Thyroid gland (tissue), 4 donors: ENCODE measurements around the gene NFIX. TPM values are rescaled to one million over a fixed set of nuclear protein-coding genes. Genes with fewer than 3 reads are reported as not detected.
A peak's percentile ranks its signal among the peaks of the same experiment; 100 is the strongest.

ENCODE experiments used
- DNase-seq, 2 donors: peaks; one replicate each; pipeline ENCODE4 v3.0.0-alpha.2; 2019
- H3K27ac ChIP-seq, 3 donors: fragments of 200-600 bp; sonication (generic); 1 replicate in 2 of 3; 2 replicates in 1 of 3; pipeline ENCODE4 v1.5.1; 2016 to 2019; ENCODE audit warnings: mild to moderate bottlenecking in 1 of 3, moderate library complexity in 1 of 3
- H3K27me3 ChIP-seq: fragments of 200-600 bp; sonication (generic); one replicate; pipeline ENCODE4 v1.5.1; 2019
- H3K36me3 ChIP-seq, 2 donors: fragments of 200-600 bp; sonication (generic); one replicate each; pipeline ENCODE4 v1.5.1; 2016 to 2019
- H3K4me1 ChIP-seq, 2 donors: fragments of 200-600 bp; sonication (generic); one replicate each; pipeline ENCODE4 v1.5.1; 2017 to 2019
- H3K4me3 ChIP-seq, 3 donors: fragments of 200-600 bp; sonication (generic); replicated peaks in 1 of 3; 1 replicate in 2 of 3; 2 replicates in 1 of 3; pipeline ENCODE4 v1.5.1; 2016; ENCODE audit warnings: mild to moderate bottlenecking in 1 of 3
- H3K9me3 ChIP-seq: fragments of 200-600 bp; sonication (generic); one replicate; pipeline ENCODE4 v1.5.1; 2017
- POLR2A ChIP-seq, 2 donors: fragments of 450-650 bp; IDR thresholded peaks; one replicate each; pipeline ENCODE4 v1.6.1; 2017; ENCODE audit warnings: antibody characterized with exemption in 2 of 2, mild to moderate bottlenecking in 2 of 2, moderate library complexity in 1 of 2
- WGBS, 2 donors: methylation state at CpG; one replicate each; pipeline ENCODE4 v1.1.5; 2017; 5-methylcytosine and 5-hydroxymethylcytosine counted together
- intact Hi-C: fragments of 100-400 bp; cut with DNase I; formaldehyde crosslinking; loops from one replicate; pipeline ENCODE4 v1.15.1; 2023
- total RNA-seq, 4 donors: library from RNA; depleted of rRNA; stranded (reverse); fragments of >200 nt; gene quantifications; one replicate each; pipeline ENCODE4 v1.2.3, GENCODE V29; 2016
- TF ChIP-seq, protein P1 (sequence below), 6 experiments: fragments of 200-600 bp in 3 of 6; fragments of 450-650 bp in 3 of 6; sonication (generic) in 3 of 6; IDR thresholded peaks; one replicate each; pipeline ENCODE4 v1.5.1; 2016 to 2019; ENCODE audit warnings: antibody characterized with exemption in 6 of 6, mild to moderate bottlenecking in 2 of 6, inconsistent platforms in 1 of 6, moderate library complexity in 1 of 6

Gene NFIX
- total RNA-seq, 4 donors from 2014 or later = 38.8 to 70.2 (median 62.4) TPM

- intact Hi-C loops = no loop called here
Observed at GRCh38 chr19:12967907-12968306, 27.4 kb upstream of the NFIX start.

DNA sequence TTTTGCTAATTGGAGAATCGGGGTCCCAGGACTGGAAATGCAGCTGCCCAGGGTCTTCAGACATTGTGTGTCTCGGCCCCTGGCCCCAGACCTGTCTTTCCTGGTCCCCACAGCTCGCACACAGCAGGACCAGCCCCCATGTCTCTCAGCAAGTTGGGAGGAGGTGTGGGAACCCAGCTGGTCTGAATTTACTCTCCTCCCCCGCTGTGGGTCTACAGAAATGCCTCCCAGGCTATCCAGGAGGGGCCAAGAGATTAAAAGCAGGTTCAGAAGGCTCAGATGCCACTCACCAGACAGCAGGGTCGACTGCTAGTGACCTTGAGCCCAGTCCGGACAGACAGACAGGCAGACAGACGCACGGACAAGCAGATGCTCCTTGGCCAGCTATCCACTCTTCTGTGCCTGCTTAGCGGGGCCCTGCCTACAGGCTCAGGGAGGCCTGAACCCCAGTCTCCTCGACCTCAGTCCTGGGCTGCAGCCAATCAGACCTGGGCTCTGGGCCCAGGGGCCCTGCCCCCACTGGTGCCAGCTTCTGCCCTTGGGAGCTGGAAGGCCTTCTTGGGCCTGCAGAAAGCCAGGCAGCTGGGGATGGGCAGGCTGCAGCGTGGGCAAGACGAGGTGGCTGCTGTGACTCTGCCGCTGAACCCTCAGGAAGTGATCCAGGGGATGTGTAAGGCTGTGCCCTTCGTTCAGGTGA, 25.8 kb upstream of the NFIX start, which contains the start of gene DAND5:
Gene DAND5, plus strand, starts transcription at position 285 of the 697 bp plus-strand sequence. Its CDS starts 85 bp downstream, at position 370.
- H3K36me3 ChIP-seq = no peaks in the 10 kb centered on the region
- H3K9me3 ChIP-seq = no peaks in the 10 kb centered on the region
- H3K4me1 ChIP-seq = peaks cover 7 to 8% of the 10 kb centered on the region in 2 donors
- peak within 1 kb of the TSS in 1 of 3 donors; percentile 18 for H3K27ac ChIP-seq
- H3K27me3 ChIP-seq = no peaks in the 10 kb centered on the region
- peak; percentile 64 to 68 for DNase-seq
- no peak for TF ChIP-seq POLR2A (IDR thresholded peaks at IDR 0.05)
- TF ChIP-seq, protein P1, sequence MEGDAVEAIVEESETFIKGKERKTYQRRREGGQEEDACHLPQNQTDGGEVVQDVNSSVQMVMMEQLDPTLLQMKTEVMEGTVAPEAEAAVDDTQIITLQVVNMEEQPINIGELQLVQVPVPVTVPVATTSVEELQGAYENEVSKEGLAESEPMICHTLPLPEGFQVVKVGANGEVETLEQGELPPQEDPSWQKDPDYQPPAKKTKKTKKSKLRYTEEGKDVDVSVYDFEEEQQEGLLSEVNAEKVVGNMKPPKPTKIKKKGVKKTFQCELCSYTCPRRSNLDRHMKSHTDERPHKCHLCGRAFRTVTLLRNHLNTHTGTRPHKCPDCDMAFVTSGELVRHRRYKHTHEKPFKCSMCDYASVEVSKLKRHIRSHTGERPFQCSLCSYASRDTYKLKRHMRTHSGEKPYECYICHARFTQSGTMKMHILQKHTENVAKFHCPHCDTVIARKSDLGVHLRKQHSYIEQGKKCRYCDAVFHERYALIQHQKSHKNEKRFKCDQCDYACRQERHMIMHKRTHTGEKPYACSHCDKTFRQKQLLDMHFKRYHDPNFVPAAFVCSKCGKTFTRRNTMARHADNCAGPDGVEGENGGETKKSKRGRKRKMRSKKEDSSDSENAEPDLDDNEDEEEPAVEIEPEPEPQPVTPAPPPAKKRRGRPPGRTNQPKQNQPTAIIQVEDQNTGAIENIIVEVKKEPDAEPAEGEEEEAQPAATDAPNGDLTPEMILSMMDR (IDR thresholded peaks at IDR 0.05) = no peak
- intact Hi-C loops = no loop called here
- H3K4me3 ChIP-seq = no peak within 1 kb of the TSS
- WGBS, 2 donors = 53 to 62% methylated on average over 4 to 13 of the region's 14 CpGs

More at GRCh38 chr19:12967907-12968306, 27.4 kb upstream of the NFIX start:
- Histone ChIP-seq H3K9me3 (no peaks in the 10 kb centered on the region), H3K27ac (no peak overlapping the region), H3K36me3 (no peaks in the 10 kb centered on the region), H3K27me3 (no peaks in the 10 kb centered on the region), H3K4me1 (peaks cover 7 to 8% of the 10 kb centered on the region in 2 donors), H3K4me3 (no peak overlapping the region)
- no peak for TF ChIP-seq POLR2A (IDR thresholded peaks at IDR 0.05)
- TF ChIP-seq, protein P1 (IDR thresholded peaks at IDR 0.05) = no peak
- DNase-seq = no peak
- WGBS, 2 donors = 92 to 93% methylated on average over 5 of the region's 5 CpGs

- Histone ChIP-seq H3K27me3 (no peaks in the 10 kb centered on the region), H3K27ac (peak overlapping the region in 1 of 3 donors; percentile 18), H3K9me3 (no peaks in the 10 kb centered on the region), H3K4me3 (no peak overlapping the region), H3K4me1 (peaks cover 7 to 8% of the 10 kb centered on the region in 2 donors), H3K36me3 (no peaks in the 10 kb centered on the region)
- intact Hi-C loops = loop anchor here (10.0 kb wide), 2 partner anchors 265 to 295 kb away; no protein-coding TSS in a partner anchor
- TF ChIP-seq POLR2A (IDR thresholded peaks at IDR 0.05) = no peak
- no peak for DNase-seq
- 92% methylated on average over 7 of the region's 7 CpGs for WGBS, 2 donors
Observed at GRCh38 chr19:12970070-12970820, 25.0 kb upstream of the NFIX start.

DNA sequence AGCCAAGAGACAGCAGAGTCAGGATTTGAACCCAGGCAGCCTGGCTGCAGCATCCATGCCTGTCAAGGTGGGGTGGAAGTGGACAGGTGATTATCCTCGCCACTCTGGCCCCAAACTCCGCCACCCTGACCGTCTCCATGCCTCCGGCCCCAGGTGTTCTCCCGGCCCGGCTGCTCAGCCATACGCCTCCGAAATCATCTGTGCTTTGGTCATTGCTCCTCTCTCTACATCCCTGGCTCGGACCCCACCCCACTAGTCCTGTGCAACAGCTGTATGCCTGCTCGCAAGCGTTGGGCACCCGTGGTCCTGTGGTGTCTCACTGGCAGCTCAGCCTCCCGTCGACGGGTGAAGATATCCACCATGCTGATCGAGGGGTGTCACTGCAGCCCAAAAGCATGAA, 22.0 kb upstream of the NFIX start:
- Histone ChIP-seq H3K27ac (no peak overlapping the region), H3K36me3 (no peaks in the 10 kb centered on the region), H3K4me3 (no peak overlapping the region), H3K4me1 (peaks cover 6 to 7% of the 10 kb centered on the region in 2 donors), H3K27me3 (no peaks in the 10 kb centered on the region), H3K9me3 (no peaks in the 10 kb centered on the region)
- no peak for DNase-seq
- intact Hi-C loops = loop anchor here (10.0 kb wide), 2 partner anchors 262 to 292 kb away; no protein-coding TSS in a partner anchor
- TF ChIP-seq, protein P1 (IDR thresholded peaks at IDR 0.05) = no peak
- TF ChIP-seq POLR2A (IDR thresholded peaks at IDR 0.05) = no peak
- 90 to 93% methylated on average over 16 of the region's 16 CpGs for WGBS, 2 donors

DNA sequence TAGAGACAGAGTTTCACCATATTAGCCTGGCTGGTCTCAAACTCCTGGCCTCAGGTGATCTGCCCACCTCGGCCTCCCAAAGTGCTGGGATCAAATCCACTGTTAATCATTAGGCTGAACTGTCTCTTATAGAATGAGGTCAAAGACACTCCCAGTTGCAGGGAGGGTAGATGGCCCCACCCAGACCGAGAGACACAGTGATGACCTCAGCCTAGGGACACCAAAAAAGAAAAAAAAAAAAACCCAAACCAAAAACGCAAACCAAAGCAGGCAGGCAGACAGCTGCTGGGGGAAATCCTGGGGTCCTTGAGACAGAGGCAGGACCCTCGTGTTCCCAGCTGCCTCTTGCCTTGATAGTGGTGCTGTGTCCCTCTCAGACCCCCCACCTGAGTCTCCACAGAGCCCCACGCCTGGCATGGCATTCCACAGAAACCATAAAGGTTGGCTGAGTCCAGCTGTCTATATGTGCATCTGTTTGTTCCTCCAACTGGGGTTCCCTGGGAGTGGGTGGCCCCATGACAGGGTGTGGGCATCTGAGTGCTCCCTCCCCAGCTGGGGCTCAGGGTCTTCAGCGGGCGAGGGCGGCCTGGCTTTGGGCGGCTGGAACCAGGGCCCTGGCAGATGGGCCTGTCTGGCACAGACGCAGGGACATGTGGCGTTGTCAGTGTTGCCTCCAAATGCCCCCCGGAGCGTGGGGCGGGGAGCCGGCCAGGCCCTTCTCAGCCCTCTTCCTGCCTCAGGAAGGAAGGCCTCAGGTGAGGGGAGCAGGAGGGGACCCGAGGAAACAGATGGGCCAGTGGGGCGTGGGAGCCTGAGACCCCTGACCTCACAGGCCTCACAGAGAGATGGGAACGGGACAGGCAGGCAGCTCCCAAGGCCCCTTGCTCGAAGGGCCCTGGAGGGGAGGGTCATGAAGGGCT, 20.7 kb upstream of the NFIX start:
- intact Hi-C loops = loop anchor here (10.0 kb wide), 2 partner anchors 260 to 290 kb away; no protein-coding TSS in a partner anchor
- no peaks in the 10 kb centered on the region for H3K27me3 ChIP-seq
- H3K27ac ChIP-seq = peak overlapping the region in 1 of 3 donors; percentile 43
- H3K4me1 ChIP-seq = peaks cover 3 to 4% of the 10 kb centered on the region in 2 donors
- no peak for TF ChIP-seq POLR2A (IDR thresholded peaks at IDR 0.05)
- TF ChIP-seq, protein P1 (IDR thresholded peaks at IDR 0.05) = no peak
- H3K4me3 ChIP-seq = no peak overlapping the region
- peak in 1 of 2 donors; percentile 36 for DNase-seq
- WGBS, 2 donors = 66 to 75% methylated on average over 12 to 19 of the region's 19 CpGs
- H3K9me3 ChIP-seq = no peaks in the 10 kb centered on the region
- H3K36me3 ChIP-seq = no peaks in the 10 kb centered on the region
